K562 (cell line): ENCODE data around the gene TP53BP2. TPM values are rescaled to one million over a fixed set of nuclear protein-coding genes. Genes with fewer than 3 reads are reported as not detected.

ENCODE experiments used
- ADNP ChIP-seq: fragments of 200-800 bp; sonication (Bioruptor generic); IDR thresholded peaks from 2 replicates; pipeline ENCODE4 v1.6.1; 2016; ENCODE audit warnings: missing genetic modification characterization, missing compliant biosample characterization
- CHD2 ChIP-seq: IDR thresholded peaks from 2 replicates; pipeline ENCODE4 v1.6.1; 2011; ENCODE audit warnings: low read depth, low read length
- ETV1 ChIP-seq: fragments of 450-650 bp; conservative IDR thresholded peaks from 2 replicates; pipeline ENCODE4 v1.6.1; 2016; ENCODE audit warnings: missing genetic modification characterization, control low read depth, low read depth, missing compliant biosample characterization
- ETV5 ChIP-seq: sonication (generic); formaldehyde crosslinking; IDR thresholded peaks from 2 replicates; pipeline ENCODE4 v1.4.0; 2020; ENCODE audit warnings: low read depth, mild to moderate bottlenecking, missing genetic modification reagents
- KAT2B ChIP-seq: IDR thresholded peaks from one replicate; pipeline ENCODE4 v1.6.1; 2012; ENCODE audit warnings: low read depth, mild to moderate bottlenecking, control low read depth, inconsistent platforms, low read length, moderate library complexity
- MAFF ChIP-seq: IDR thresholded peaks from 2 replicates; pipeline ENCODE4 v1.6.1; 2012; ENCODE audit warnings: low read length, improper control_type of control experiment
- MEIS2 ChIP-seq: fragments of 450-650 bp; IDR thresholded peaks from 2 replicates; pipeline ENCODE4 v1.6.1; 2014; ENCODE audit warnings: mild to moderate bottlenecking; ENCODE audit not compliant: partially characterized antibody
- NFE2 ChIP-seq: IDR thresholded peaks from 2 replicates; pipeline ENCODE4 v1.6.1; 2014; ENCODE audit warnings: antibody characterized with exemption, low read depth
- NR2C1 ChIP-seq, 2 experiments: fragments of 450-650 bp; IDR thresholded peaks; 2 replicates each; pipeline ENCODE4 v1.6.1; 2017; ENCODE audit warnings: mild to moderate bottlenecking in 2 of 2, antibody characterized with exemption in 1 of 2, inconsistent platforms in 1 of 2, missing compliant biosample characterization in 1 of 2, missing genetic modification characterization in 1 of 2
- POLR2AphosphoS2 ChIP-seq: IDR thresholded peaks from 2 replicates; pipeline ENCODE4 v1.6.1; 2012; ENCODE audit warnings: low read length, improper control_type of control experiment
- SP1 ChIP-seq: sonication (generic); formaldehyde crosslinking; IDR thresholded peaks from 2 replicates; pipeline ENCODE4 v1.8.1; 2022; ENCODE audit warnings: mild to moderate bottlenecking, missing genetic modification reagents
- ZNF146 ChIP-seq: IDR thresholded peaks from one replicate; pipeline ENCODE4 v1.6.1; 2018; ENCODE audit warnings: missing compliant biosample characterization; ENCODE audit not compliant: unreplicated experiment
- ZNF766 ChIP-seq: fragments of 200-800 bp; sonication (Bioruptor generic); conservative IDR thresholded peaks from 2 replicates; pipeline ENCODE4 v1.6.1; 2016; ENCODE audit warnings: missing genetic modification characterization, missing compliant biosample characterization
- ZSCAN32 ChIP-seq: fragments of 450-650 bp; formaldehyde crosslinking; IDR thresholded peaks from 2 replicates; pipeline ENCODE4 v1.4.0; 2020; ENCODE audit warnings: mild to moderate bottlenecking, moderate library complexity
- polyA plus RNA-seq, 8 experiments: library from polyadenylated mRNA; depleted of rRNA in 4 of 8; stranded (reverse) in 5 of 8; unstranded in 3 of 8; fragments of >200 nt; fragmentation: Nextera tagmentation in 2 of 8; fragmentation: Illumina TruSeq in 1 of 8; extraction: Ambion mirVana in 2 of 8; extraction: Trizol in 1 of 8; gene quantifications; 2 replicates each; pipeline versions ENCODE4 v1.2.1 to v1.2.3, GENCODE V29; 2011 to 2014; ENCODE audit warnings: inconsistent platforms in 1 of 8, missing spikeins in 1 of 8
- total RNA-seq, 7 experiments: library from RNA; depleted of rRNA in 6 of 7; stranded (reverse); fragments of >200 nt in 6 of 7; fragmentation: Illumina TruSeq in 2 of 7; extraction: Trizol in 2 of 7; gene quantifications; 2 replicates each; pipeline versions ENCODE4 v1.2.1 to v1.2.3, GENCODE V29; 2011 to 2021; ENCODE audit warnings: low replicate concordance in 1 of 7
- TF ChIP-seq, protein P1 (sequence below), 2 experiments: fragments of 450-650 bp; IDR thresholded peaks; 2 replicates each; pipeline ENCODE4 v1.6.1; 2016; ENCODE audit warnings: mild to moderate bottlenecking in 2 of 2, borderline replicate concordance in 1 of 2, low read depth in 1 of 2, moderate library complexity in 1 of 2
- TF ChIP-seq, protein P2 (sequence below), 2 experiments: fragments of 450-650 bp; conservative IDR thresholded peaks; 2 replicates each; pipeline ENCODE4 v1.6.1; 2017; ENCODE audit warnings: mild to moderate bottlenecking in 2 of 2, moderate library complexity in 2 of 2

TP53BP2 gene
- total and polyA plus RNA-seq, 9 of the 15 experiments (the other 6 are each of a cell fraction or from before 2014, with no cell fraction given), result 17.0 to 69.6 (median 40.1) TPM

DNA sequence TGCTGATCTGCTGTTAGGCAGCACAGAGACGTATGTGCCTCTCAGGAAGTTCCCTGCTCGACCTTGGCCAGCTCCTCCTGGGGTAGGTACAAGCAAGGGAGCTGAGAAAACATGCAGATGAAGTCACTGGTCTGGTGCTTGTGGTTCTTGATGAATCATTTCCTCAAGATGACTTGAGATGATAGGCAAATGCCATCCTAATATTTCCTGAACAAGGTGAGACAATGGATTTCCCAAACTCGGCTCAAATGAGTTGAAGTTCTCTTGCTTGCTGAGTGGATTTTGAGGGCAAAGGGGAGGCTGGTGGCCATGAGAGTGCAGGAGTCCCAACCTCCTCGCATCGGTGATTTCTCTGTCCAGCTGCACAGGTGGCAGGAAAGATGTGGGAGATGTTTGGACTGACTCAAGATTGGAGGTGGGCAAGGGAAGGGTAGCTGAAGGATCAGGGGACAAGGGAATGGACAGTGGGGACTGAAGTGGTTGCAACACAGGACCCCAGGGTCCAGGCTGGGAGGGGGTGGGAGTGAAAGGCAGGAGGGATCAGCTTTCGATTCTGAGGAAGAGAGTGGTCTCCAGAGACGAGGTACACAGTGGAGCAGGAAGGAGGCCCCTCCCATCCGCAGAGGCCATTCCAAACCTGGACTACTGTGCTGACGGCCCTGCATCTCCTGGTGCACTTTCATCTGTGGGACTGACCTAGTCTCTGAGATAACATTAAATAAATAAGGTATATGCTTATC is 69.5 kb downstream of the TP53BP2 start (continued):
- TF ChIP-seq, protein P1, sequence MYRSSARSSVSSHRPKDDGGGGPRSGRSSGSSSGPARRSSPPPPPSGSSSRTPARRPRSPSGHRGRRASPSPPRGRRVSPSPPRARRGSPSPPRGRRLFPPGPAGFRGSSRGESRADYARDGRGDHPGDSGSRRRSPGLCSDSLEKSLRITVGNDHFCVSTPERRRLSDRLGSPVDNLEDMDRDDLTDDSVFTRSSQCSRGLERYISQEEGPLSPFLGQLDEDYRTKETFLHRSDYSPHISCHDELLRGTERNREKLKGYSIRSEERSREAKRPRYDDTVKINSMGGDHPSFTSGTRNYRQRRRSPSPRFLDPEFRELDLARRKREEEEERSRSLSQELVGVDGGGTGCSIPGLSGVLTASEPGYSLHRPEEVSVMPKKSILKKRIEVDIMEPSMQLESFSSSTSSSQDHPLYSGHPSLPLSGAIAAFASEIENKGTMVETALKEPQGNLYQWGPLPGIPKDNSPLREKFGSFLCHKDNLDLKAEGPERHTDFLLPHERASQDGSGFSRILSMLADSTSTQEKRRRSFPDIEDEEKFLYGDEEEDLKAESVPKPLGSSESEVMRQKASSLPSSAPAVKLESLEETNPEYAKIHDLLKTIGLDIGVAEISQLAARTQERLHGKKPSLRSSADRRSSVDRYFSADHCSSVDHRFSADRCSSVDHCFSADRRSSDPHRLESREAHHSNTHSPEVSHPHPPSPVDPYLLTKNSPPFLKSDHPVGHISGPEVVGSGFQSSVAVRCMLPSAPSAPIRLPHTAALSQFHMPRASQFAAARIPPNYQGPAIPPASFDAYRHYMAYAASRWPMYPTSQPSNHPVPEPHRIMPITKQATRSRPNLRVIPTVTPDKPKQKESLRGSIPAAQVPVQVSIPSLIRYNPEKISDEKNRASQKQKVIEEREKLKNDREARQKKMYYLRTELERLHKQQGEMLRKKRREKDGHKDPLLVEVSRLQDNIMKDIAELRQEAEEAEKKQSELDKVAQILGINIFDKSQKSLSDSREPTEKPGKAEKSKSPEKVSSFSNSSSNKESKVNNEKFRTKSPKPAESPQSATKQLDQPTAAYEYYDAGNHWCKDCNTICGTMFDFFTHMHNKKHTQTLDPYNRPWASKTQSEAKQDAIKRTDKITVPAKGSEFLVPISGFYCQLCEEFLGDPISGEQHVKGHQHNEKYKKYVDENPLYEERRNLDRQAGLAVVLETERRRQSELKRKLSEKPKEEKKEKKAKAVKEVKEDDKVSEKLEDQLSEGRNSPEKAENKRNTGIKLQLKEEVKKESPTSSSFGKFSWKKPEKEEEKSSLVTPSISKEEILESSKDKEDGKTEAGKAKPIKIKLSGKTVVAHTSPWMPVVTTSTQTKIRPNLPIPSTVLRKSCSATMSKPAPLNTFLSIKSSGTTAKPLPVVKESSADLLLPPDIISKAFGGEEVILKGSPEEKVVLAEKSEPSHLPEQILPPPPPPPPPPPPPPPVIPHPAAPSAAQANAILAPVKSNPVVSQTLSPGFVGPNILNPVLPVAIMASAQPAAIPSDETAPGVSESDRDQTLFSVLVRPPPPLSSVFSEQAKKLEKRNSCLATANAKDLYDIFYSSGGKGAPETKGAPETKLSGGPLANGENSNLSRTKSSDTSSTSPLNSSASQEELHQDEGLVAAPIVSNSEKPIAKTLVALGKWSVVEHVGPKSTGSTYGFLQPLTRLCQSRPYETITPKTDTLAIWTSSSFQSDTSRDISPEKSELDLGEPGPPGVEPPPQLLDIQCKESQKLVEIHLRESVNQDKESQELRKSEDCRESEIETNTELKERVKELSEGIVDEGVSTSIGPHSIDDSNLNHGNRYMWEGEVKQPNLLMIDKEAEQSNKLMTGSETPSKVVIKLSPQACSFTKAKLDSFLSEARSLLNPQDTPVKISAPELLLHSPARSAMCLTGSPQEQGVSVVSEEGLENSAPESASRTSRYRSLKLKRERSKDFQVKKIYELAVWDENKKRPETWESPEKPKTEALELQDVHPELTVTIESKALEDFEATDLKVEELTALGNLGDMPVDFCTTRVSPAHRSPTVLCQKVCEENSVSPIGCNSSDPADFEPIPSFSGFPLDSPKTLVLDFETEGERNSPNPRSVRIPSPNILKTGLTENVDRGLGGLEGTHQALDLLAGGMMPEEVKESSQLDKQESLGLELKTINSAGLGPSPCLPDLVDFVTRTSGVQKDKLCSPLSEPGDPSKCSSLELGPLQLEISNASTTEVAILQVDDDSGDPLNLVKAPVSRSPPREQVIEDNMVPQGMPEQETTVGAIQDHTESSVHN (IDR thresholded peaks at IDR 0.05; ENCODE audit: borderline replicate concordance in 1 of 2, low read depth in 1 of 2), result peak in 1 of 2 experiments; percentile 83; a peak in 2 of 4 replicates
- TF ChIP-seq ZNF146 (CRISPR knock-in tag) (no peak), KAT2B (no peak), MAFF (peak; percentile 42; the same call in 1 of the 2 replicates), ETV5 (peak; percentile 81; the same call in 1 of the 2 replicates), ZNF766 (CRISPR knock-in tag) (0 out of 2 replicates have a peak, but pooled peaks have one; percentile 11), ADNP (tag) (no peak), NFE2 (peak; percentile 86), CHD2 (0 out of 2 replicates have a peak, but pooled peaks have one; percentile 22), ETV1 (tag) (peak; percentile 86), POLR2AphosphoS2 (peak; percentile 92; the same call in 1 of the 2 replicates), ZSCAN32 (CRISPR knock-in tag) (0 out of 2 replicates have a peak, but pooled peaks have one; percentile 23), SP1 (CRISPR knock-in tag) (0 out of 2 replicates have a peak, but pooled peaks have one; percentile 10), NR2C1 (IDR thresholded peaks at IDR 0.05) (no peak), NR2C1 (tag; IDR thresholded peaks at IDR 0.05) (peak; percentile 37; the same call in 1 of the 2 replicates), MEIS2 (peak; percentile 38)
- TF ChIP-seq, protein P2, sequence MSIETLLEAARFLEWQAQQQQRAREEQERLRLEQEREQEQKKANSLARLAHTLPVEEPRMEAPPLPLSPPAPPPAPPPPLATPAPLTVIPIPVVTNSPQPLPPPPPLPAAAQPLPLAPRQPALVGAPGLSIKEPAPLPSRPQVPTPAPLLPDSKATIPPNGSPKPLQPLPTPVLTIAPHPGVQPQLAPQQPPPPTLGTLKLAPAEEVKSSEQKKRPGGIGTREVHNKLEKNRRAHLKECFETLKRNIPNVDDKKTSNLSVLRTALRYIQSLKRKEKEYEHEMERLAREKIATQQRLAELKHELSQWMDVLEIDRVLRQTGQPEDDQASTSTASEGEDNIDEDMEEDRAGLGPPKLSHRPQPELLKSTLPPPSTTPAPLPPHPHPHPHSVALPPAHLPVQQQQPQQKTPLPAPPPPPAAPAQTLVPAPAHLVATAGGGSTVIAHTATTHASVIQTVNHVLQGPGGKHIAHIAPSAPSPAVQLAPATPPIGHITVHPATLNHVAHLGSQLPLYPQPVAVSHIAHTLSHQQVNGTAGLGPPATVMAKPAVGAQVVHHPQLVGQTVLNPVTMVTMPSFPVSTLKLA (conservative IDR thresholded peaks at IDR 0.05), result peak in 1 of 2 experiments; percentile 40; a peak in 1 of 4 replicates
